Tibial nerve (tissue), 4 donors: ENCODE data around the gene UBALD1.

Source experiments
- EP300 ChIP-seq, 2 donors: sonication (generic); formaldehyde crosslinking; IDR thresholded peaks; one replicate each; pipeline ENCODE4 v1.6.1; 2017; ENCODE audit warnings: antibody characterized with exemption in 2 of 2, mild to moderate bottlenecking in 1 of 2
- TF ChIP-seq, protein P1 (sequence below), 5 experiments: fragments of 200-600 bp in 3 of 5; fragments of 450-650 bp in 2 of 5; sonication (generic) in 3 of 5; IDR thresholded peaks; one replicate each; pipeline ENCODE4 v1.5.1; 2016 to 2019; ENCODE audit warnings: antibody characterized with exemption in 5 of 5, mild to moderate bottlenecking in 3 of 5, moderate library complexity in 2 of 5

DNA sequence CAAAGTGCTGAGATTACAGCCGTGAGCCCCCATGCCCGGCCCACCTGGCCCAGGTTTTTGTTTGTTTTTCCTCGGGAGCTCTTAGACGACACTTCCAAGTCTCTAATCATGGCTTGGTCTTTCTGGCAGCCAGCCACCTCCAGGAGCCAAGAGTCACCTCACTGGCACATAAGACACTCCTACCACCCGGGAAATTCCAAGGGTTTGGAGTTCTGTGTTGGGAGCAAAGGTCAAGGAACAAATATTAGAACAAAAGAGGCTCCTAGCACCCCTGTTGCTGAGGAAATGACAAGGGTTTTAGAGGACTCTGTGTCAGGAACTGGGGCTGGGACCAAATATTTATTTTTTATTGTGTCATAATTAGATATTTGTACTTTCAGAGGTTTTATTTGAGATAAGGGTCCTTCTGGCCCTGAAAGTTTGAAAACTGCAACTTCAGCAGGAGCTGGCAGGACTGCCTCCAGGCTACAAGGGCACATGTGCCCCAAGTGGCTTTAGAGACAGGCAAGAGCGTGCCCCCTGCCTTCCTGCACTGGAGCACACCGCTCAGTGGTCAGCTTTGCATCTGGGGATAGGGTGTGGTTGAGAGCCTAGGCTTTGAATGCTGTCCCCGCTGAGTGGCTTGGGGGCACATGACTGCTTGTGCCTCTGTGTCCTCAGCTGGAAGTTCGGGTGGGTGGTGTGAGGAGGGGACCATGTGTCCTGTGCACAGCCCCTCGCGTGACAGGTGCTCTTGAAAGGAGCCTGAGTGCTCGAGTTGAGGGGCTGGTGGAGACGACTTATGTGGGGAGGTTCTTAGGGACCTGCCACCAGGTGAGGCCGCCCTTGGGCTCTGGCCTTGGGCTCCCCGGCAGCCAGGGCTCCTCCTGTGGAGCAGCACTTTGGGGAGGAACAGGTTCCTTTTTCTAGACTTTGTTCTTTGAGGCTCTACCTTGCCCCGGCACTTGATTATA is 39.6 kb upstream of the UBALD1 start:
- TF ChIP-seq, protein P1, sequence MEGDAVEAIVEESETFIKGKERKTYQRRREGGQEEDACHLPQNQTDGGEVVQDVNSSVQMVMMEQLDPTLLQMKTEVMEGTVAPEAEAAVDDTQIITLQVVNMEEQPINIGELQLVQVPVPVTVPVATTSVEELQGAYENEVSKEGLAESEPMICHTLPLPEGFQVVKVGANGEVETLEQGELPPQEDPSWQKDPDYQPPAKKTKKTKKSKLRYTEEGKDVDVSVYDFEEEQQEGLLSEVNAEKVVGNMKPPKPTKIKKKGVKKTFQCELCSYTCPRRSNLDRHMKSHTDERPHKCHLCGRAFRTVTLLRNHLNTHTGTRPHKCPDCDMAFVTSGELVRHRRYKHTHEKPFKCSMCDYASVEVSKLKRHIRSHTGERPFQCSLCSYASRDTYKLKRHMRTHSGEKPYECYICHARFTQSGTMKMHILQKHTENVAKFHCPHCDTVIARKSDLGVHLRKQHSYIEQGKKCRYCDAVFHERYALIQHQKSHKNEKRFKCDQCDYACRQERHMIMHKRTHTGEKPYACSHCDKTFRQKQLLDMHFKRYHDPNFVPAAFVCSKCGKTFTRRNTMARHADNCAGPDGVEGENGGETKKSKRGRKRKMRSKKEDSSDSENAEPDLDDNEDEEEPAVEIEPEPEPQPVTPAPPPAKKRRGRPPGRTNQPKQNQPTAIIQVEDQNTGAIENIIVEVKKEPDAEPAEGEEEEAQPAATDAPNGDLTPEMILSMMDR (IDR thresholded peaks at IDR 0.05), result no peak
- no peak for TF ChIP-seq EP300 (IDR thresholded peaks at IDR 0.05)
